Neural cell (in vitro differentiated cells): Measurements from ENCODE around the gene MGLL.

Experiments used
- MXI1 ChIP-seq: fragments of 450-650 bp; conservative IDR thresholded peaks from 2 replicates; pipeline ENCODE4 v1.6.1; 2014; ENCODE audit warnings: antibody characterized with exemption, mild to moderate bottlenecking; ENCODE audit not compliant: poor library complexity, severe bottlenecking
- SMC3 ChIP-seq: fragments of 450-650 bp; conservative IDR thresholded peaks from 2 replicates; pipeline ENCODE4 v1.6.1; 2014; ENCODE audit warnings: antibody characterized with exemption, mild to moderate bottlenecking, moderate library complexity; ENCODE audit not compliant: poor library complexity
- TAF1 ChIP-seq: IDR thresholded peaks from 2 replicates; pipeline ENCODE4 v1.6.1; 2012; ENCODE audit warnings: low read depth
- TF ChIP-seq, protein P1 (sequence below): fragments of 450-650 bp; IDR thresholded peaks from 2 replicates; pipeline ENCODE4 v1.5.1; 2014; ENCODE audit warnings: antibody characterized with exemption, mild to moderate bottlenecking, moderate library complexity; ENCODE audit not compliant: poor library complexity, severe bottlenecking
- TF ChIP-seq, protein P2 (sequence below): IDR thresholded peaks from 2 replicates; pipeline ENCODE4 v1.6.1; 2012; ENCODE audit warnings: borderline replicate concordance

DNA sequence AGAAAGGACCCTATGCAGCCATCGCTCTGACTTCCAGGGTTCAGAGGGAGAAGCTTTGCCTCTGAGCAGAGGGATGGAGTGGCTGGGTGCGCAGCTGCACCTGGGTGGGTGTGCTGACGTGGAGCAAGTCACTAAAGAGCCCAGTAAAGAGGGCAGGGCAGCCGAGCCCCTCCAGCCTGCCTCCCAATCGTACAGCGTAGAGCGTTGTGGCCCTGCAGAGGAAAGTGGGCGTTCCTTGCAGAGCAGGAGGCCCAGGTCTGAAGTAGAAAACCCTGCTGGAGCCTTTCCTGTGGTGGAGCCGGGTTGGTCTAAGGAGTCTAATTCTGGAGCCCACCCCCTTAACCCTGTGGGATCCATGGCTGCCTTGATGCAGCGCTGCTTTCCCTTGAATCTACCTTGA lies 88.5 kb downstream of the MGLL start:
- TF ChIP-seq SMC3 (no peak), MXI1 (no peak), TAF1 (no peak)
- TF ChIP-seq, protein P1, sequence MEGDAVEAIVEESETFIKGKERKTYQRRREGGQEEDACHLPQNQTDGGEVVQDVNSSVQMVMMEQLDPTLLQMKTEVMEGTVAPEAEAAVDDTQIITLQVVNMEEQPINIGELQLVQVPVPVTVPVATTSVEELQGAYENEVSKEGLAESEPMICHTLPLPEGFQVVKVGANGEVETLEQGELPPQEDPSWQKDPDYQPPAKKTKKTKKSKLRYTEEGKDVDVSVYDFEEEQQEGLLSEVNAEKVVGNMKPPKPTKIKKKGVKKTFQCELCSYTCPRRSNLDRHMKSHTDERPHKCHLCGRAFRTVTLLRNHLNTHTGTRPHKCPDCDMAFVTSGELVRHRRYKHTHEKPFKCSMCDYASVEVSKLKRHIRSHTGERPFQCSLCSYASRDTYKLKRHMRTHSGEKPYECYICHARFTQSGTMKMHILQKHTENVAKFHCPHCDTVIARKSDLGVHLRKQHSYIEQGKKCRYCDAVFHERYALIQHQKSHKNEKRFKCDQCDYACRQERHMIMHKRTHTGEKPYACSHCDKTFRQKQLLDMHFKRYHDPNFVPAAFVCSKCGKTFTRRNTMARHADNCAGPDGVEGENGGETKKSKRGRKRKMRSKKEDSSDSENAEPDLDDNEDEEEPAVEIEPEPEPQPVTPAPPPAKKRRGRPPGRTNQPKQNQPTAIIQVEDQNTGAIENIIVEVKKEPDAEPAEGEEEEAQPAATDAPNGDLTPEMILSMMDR = no peak
- TF ChIP-seq, protein P2, sequence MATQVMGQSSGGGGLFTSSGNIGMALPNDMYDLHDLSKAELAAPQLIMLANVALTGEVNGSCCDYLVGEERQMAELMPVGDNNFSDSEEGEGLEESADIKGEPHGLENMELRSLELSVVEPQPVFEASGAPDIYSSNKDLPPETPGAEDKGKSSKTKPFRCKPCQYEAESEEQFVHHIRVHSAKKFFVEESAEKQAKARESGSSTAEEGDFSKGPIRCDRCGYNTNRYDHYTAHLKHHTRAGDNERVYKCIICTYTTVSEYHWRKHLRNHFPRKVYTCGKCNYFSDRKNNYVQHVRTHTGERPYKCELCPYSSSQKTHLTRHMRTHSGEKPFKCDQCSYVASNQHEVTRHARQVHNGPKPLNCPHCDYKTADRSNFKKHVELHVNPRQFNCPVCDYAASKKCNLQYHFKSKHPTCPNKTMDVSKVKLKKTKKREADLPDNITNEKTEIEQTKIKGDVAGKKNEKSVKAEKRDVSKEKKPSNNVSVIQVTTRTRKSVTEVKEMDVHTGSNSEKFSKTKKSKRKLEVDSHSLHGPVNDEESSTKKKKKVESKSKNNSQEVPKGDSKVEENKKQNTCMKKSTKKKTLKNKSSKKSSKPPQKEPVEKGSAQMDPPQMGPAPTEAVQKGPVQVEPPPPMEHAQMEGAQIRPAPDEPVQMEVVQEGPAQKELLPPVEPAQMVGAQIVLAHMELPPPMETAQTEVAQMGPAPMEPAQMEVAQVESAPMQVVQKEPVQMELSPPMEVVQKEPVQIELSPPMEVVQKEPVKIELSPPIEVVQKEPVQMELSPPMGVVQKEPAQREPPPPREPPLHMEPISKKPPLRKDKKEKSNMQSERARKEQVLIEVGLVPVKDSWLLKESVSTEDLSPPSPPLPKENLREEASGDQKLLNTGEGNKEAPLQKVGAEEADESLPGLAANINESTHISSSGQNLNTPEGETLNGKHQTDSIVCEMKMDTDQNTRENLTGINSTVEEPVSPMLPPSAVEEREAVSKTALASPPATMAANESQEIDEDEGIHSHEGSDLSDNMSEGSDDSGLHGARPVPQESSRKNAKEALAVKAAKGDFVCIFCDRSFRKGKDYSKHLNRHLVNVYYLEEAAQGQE = no peak
